Colon (tissue), 2 donors: ENCODE results near the gene ACVR1B.

Experiments
- FAIRE-seq: peaks from 2 replicates; lab custom pipeline; 2012; peaks lifted over from hg19 to GRCh38; lab: Jason Lieb, UNC
- donor health status: control.
- donor health status: control.

Gene ACVR1B

GRCh38 chr12:52005218-52005902 is 53.9 kb downstream of the ACVR1B start:
- no peak for FAIRE-seq

- no peak for FAIRE-seq
Observed at GRCh38 chr12:52005903-52006703, 54.6 kb downstream of the ACVR1B start.

- no peak for FAIRE-seq
Observed at GRCh38 chr12:52006726-52007157, 55.2 kb downstream of the ACVR1B start, which contains the start of gene TAMALIN. TSS of gene TAMALIN (plus strand) at chr12:52006946. CDS start at chr12:52007020, 74 bp downstream.

GRCh38 chr12:52007158-52007921 is 55.8 kb downstream of the ACVR1B start:
- FAIRE-seq: no peak

- no peak for FAIRE-seq
Observed at GRCh38 chr12:52007982-52008510, 56.5 kb downstream of the ACVR1B start.

GRCh38 chr12:52009081-52009751 is 57.7 kb downstream of the ACVR1B start:
- FAIRE-seq: no peak

GRCh38 chr12:52010152-52010622 is 58.7 kb downstream of the ACVR1B start:
- FAIRE-seq: no peak

GRCh38 chr12:52010692-52011601 is 59.4 kb downstream of the ACVR1B start:
- no peak for FAIRE-seq

- FAIRE-seq: no peak
Observed at GRCh38 chr12:52011602-52012214, 60.2 kb downstream of the ACVR1B start.

GRCh38 chr12:52013626-52014310 is 62.3 kb downstream of the ACVR1B start:
- no peak for FAIRE-seq

GRCh38 chr12:52014567-52015530 is 63.4 kb downstream of the ACVR1B start:
- no peak for FAIRE-seq

- no peak for FAIRE-seq
Observed at GRCh38 chr12:52015532-52016041, 64.1 kb downstream of the ACVR1B start.

- no peak for FAIRE-seq
Observed at GRCh38 chr12:52018433-52019112, 67.1 kb downstream of the ACVR1B start.

- FAIRE-seq: no peak
Observed at GRCh38 chr12:52019113-52019770, 67.7 kb downstream of the ACVR1B start.

- FAIRE-seq: no peak
Observed at GRCh38 chr12:52020539-52021336, 69.2 kb downstream of the ACVR1B start.

- FAIRE-seq: no peak
Observed at GRCh38 chr12:52022841-52023181, 71.3 kb downstream of the ACVR1B start.
